HUES48 (cell line): Measurements from ENCODE around the gene BPTF.
"Not testable (repeated sequence)": the region's sequence is repeated elsewhere in the genome, so short reads cannot be mapped to it uniquely, and the experiment has no call there.

Experiments used
- H3K27ac ChIP-seq: one replicate; pipeline ENCODE4 v1.7.0; 2013; ENCODE audit warnings: low read depth, low read length, inconsistent platforms
- H3K27me3 ChIP-seq: 2 replicates; pipeline ENCODE4 v1.6.1; 2013; ENCODE audit warnings: mild to moderate bottlenecking, low read length; ENCODE audit not compliant: control insufficient read depth, insufficient read depth
- H3K36me3 ChIP-seq: 2 replicates; pipeline ENCODE4 v1.6.1; 2013; ENCODE audit warnings: low read length; ENCODE audit not compliant: control insufficient read depth, insufficient read depth
- H3K4me1 ChIP-seq: 2 replicates; pipeline ENCODE4 v1.6.1; 2013; ENCODE audit warnings: mild to moderate bottlenecking, low read length; ENCODE audit not compliant: control insufficient read depth, insufficient read depth
- H3K4me3 ChIP-seq: 2 replicates; pipeline ENCODE4 v1.5.1; 2013; ENCODE audit warnings: mild to moderate bottlenecking, low read depth, low read length
- H3K9ac ChIP-seq: 2 replicates; pipeline ENCODE4 v1.6.1; 2013; ENCODE audit warnings: mild to moderate bottlenecking, low read depth, low read length, moderate library complexity
- H3K9me3 ChIP-seq: 2 replicates; pipeline ENCODE4 v1.6.1; 2013; ENCODE audit warnings: low read length; ENCODE audit not compliant: control insufficient read depth, insufficient read depth

BPTF gene

GRCh38 chr17:68018493-68018892 is 193.2 kb downstream of the BPTF start:
- not testable (repeated sequence) for H3K9me3 ChIP-seq, H3K9ac ChIP-seq, H3K36me3 ChIP-seq, H3K4me3 ChIP-seq, H3K27me3 ChIP-seq, H3K4me1 ChIP-seq, H3K27ac ChIP-seq

- H3K4me3 ChIP-seq = peak overlapping the region; percentile 38
- no peaks in the 10 kb centered on the region for H3K9me3 ChIP-seq
- H3K36me3 ChIP-seq = no peaks in the 10 kb centered on the region
- H3K27ac ChIP-seq = no peak overlapping the region
- H3K4me1 ChIP-seq = peaks cover 8% of the 10 kb centered on the region
- H3K9ac ChIP-seq = no peak overlapping the region
- H3K27me3 ChIP-seq = no peaks in the 10 kb centered on the region
These were observed 194.0 kb downstream of the BPTF start for GRCh38 chr17:68019336-68019674.

- peaks cover 8% of the 10 kb centered on the region for H3K4me1 ChIP-seq
- peak overlapping the region; percentile 77 for H3K27ac ChIP-seq
- no peaks in the 10 kb centered on the region for H3K9me3 ChIP-seq
- peak overlapping the region; percentile 57 for H3K9ac ChIP-seq
- H3K27me3 ChIP-seq = no peaks in the 10 kb centered on the region
- no peaks in the 10 kb centered on the region for H3K36me3 ChIP-seq
- H3K4me3 ChIP-seq = peak overlapping the region; percentile 60
These were observed 194.5 kb downstream of the BPTF start for GRCh38 chr17:68019675-68020408.

GRCh38 chr17:68020409-68020756 is 195.1 kb downstream of the BPTF start:
- Histone ChIP-seq H3K4me1 (peaks cover 8% of the 10 kb centered on the region), H3K9ac (peak overlapping the region; percentile 57), H3K27me3 (no peaks in the 10 kb centered on the region), H3K4me3 (peak overlapping the region; percentile 60), H3K36me3 (no peaks in the 10 kb centered on the region), H3K9me3 (no peaks in the 10 kb centered on the region), H3K27ac (peak overlapping the region; percentile 77)

GRCh38 chr17:68020791-68021190 is 195.5 kb downstream of the BPTF start:
- Histone ChIP-seq H3K4me3 (peak overlapping the region; percentile 60), H3K27ac (peak overlapping the region; percentile 77), H3K9ac (peak overlapping the region; percentile 57; the same call in 1 of the 2 replicates)
- H3K4me1 ChIP-seq, H3K36me3 ChIP-seq, H3K27me3 ChIP-seq, H3K9me3 ChIP-seq: not testable (repeated sequence)

- no peaks in the 10 kb centered on the region for H3K27me3 ChIP-seq
- H3K4me3 ChIP-seq = no peak overlapping the region
- no peak overlapping the region for H3K9ac ChIP-seq
- no peak overlapping the region for H3K27ac ChIP-seq
- no peaks in the 10 kb centered on the region for H3K36me3 ChIP-seq
- H3K9me3 ChIP-seq = no peaks in the 10 kb centered on the region
- H3K4me1 ChIP-seq = peaks cover 8% of the 10 kb centered on the region
These were observed 196.7 kb downstream of the BPTF start for GRCh38 chr17:68021963-68022362.

- not testable (repeated sequence) for H3K4me3 ChIP-seq, H3K9ac ChIP-seq, H3K27me3 ChIP-seq, H3K27ac ChIP-seq, H3K9me3 ChIP-seq, H3K36me3 ChIP-seq, H3K4me1 ChIP-seq
These were observed 197.2 kb downstream of the BPTF start for GRCh38 chr17:68022547-68022946.

GRCh38 chr17:68029512-68030215 is 204.4 kb downstream of the BPTF start:
- Histone ChIP-seq H3K9me3 (no peaks in the 10 kb centered on the region), H3K4me3 (no peak overlapping the region), H3K9ac (no peak overlapping the region), H3K27me3 (no peaks in the 10 kb centered on the region), H3K36me3 (no peaks in the 10 kb centered on the region), H3K27ac (no peak overlapping the region), H3K4me1 (peaks cover 16% of the 10 kb centered on the region)
